Ovary (tissue), 9 donors: ENCODE results near the gene TIMM13. TPM values are rescaled to one million over a fixed set of nuclear protein-coding genes. Genes with fewer than 3 reads are reported as not detected.

Experiments used
- DNase-seq, 5 donors: peaks; one replicate each; pipeline ENCODE4 v3.0.0-alpha.2; 2019 to 2020
- H3K27ac ChIP-seq, 2 donors: fragments of 200-600 bp; one replicate each; pipeline versions ENCODE4 v1.5.1 to v1.8.0; 2019 to 2022
- H3K27me3 ChIP-seq: fragments of 200-600 bp; one replicate; pipeline ENCODE4 v1.8.0; 2022
- H3K36me3 ChIP-seq: fragments of 200-600 bp; sonication (generic); one replicate; pipeline ENCODE4 v1.5.1; 2019
- H3K4me1 ChIP-seq: one replicate; pipeline ENCODE4 v1.8.1; 2013; ENCODE audit warnings: mild to moderate bottlenecking, moderate library complexity; ENCODE audit not compliant: insufficient read depth
- H3K4me3 ChIP-seq: fragments of 200-600 bp; sonication (generic); one replicate; pipeline ENCODE4 v1.5.1; 2017
- H3K9me3 ChIP-seq, 2 donors: fragments of 200-600 bp in 1 of 2; sonication (generic) in 1 of 2; one replicate each; pipeline versions ENCODE4 v1.5.1 to v1.8.1; 2013 to 2019; ENCODE audit warnings: mild to moderate bottlenecking in 1 of 2, moderate library complexity in 1 of 2
- EP300 ChIP-seq: sonication (generic); formaldehyde crosslinking; IDR thresholded peaks from one replicate; pipeline ENCODE4 v1.6.1; 2017; ENCODE audit warnings: antibody characterized with exemption
- POLR2A ChIP-seq: fragments of 450-650 bp; IDR thresholded peaks from one replicate; pipeline ENCODE4 v1.6.1; 2017; ENCODE audit warnings: antibody characterized with exemption, mild to moderate bottlenecking, moderate library complexity
- WGBS, 3 donors: extraction: QIAGEN DNeasy Blood & Tissue Kit in 1 of 3; methylation state at CpG; one replicate each; pipeline versions ENCODE4 v1.1.5 to v1.1.7; 2013 to 2017; 5-methylcytosine and 5-hydroxymethylcytosine counted together
- intact Hi-C, 4 donors: fragments of 100-400 bp; cut with DNase I; formaldehyde crosslinking; loops; one replicate each; pipeline versions ENCODE4 v1.11.0 to v1.15.1; 2022 to 2023
- polyA plus RNA-seq, 2 donors: library from polyadenylated mRNA; stranded (reverse); fragments of 200-250 nt in 1 of 2; fragments of 350-450 nt in 1 of 2; fragmentation: Illumina TruSeq in 1 of 2; extraction: RNeasy Lipid Tissue Mini Kit (QIAGEN cat#74804) in 1 of 2; gene quantifications; one replicate each; pipeline ENCODE4 v1.2.3, GENCODE V29; 2013 to 2014
- total RNA-seq, 7 donors: library from RNA; depleted of rRNA in 2 of 7; stranded (reverse); fragments of >200 nt in 2 of 7; fragmentation: NEBNext Ultra II Directional in 3 of 7; extraction: Animal tissue kit (Norgen Biotek cat#: 25700) in 3 of 7; gene quantifications; one replicate each; pipeline versions ENCODE4 v1.1.0 to v1.2.4, GENCODE V29; 2016 to 2023
- TF ChIP-seq, protein P1 (sequence below), 3 donors: fragments of 450-650 bp in 2 of 3; fragments of 200-600 bp in 1 of 3; IDR thresholded peaks; one replicate each; pipeline versions ENCODE4 v1.5.1 to v1.8.0; 2016 to 2022; ENCODE audit warnings: antibody characterized with exemption in 3 of 3, mild to moderate bottlenecking in 1 of 3
- donor health status: DM: no; HTN: no; CAD: no; lungs with moderate emphysema.
- donor health status: DM: no; HTN: no; CAD: no.
- donor health status: Bipolar disorder and iron deficiency.
- donor health status: DM: yes; HTN: yes; CAD: no.
- donor health status: DM: no; HTN: no; CAD: no.
- donor health status: DM: yes; HTN: yes; CAD: no.

Gene TIMM13
- total and polyA plus RNA-seq, 9 donors: 2.7 to 72.3 (median 49.7) TPM

GRCh38 chr19:2440515-2440914 is 13.1 kb upstream of the TIMM13 start:
- Histone ChIP-seq H3K27me3 (no peaks in the 10 kb centered on the region), H3K36me3 (no peaks in the 10 kb centered on the region), H3K4me3 (no peak overlapping the region), H3K4me1 (no peaks in the 10 kb centered on the region), H3K9me3 (no peaks in the 10 kb centered on the region), H3K27ac (no peak overlapping the region)
- intact Hi-C loops: no loop called here
- DNase-seq: no peak
- no peak for TF ChIP-seq EP300
- TF ChIP-seq, protein P1, sequence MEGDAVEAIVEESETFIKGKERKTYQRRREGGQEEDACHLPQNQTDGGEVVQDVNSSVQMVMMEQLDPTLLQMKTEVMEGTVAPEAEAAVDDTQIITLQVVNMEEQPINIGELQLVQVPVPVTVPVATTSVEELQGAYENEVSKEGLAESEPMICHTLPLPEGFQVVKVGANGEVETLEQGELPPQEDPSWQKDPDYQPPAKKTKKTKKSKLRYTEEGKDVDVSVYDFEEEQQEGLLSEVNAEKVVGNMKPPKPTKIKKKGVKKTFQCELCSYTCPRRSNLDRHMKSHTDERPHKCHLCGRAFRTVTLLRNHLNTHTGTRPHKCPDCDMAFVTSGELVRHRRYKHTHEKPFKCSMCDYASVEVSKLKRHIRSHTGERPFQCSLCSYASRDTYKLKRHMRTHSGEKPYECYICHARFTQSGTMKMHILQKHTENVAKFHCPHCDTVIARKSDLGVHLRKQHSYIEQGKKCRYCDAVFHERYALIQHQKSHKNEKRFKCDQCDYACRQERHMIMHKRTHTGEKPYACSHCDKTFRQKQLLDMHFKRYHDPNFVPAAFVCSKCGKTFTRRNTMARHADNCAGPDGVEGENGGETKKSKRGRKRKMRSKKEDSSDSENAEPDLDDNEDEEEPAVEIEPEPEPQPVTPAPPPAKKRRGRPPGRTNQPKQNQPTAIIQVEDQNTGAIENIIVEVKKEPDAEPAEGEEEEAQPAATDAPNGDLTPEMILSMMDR (IDR thresholded peaks at IDR 0.05): no peak
- TF ChIP-seq POLR2A: no peak
- 97 to 100% (median 97%) methylated on average over 1 of the region's 1 CpG for WGBS, 3 donors

DNA sequence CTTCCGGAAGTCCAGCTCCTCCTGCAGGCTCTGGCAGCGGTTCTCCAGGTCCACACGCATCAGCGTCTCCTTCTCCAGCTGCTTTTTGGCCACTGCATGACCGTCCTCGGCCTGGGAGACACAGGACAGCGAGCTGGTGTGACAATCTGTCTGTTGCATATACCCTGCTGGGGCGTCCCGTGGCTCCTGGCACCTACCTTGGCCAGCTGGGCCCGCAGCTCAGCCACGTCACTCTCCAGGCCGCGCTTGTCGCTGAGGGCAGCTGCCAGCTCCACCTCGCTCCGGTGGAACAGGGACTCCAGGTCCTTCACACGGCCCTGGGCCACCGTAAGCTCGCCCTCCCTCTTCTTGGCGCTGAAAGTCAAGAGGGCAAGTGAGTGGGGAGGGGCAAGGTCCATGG is 10.8 kb upstream of the TIMM13 start:
- peak in 1 of 5 donors; percentile 17 for DNase-seq
- Histone ChIP-seq H3K27me3 (no peaks in the 10 kb centered on the region), H3K4me3 (no peak overlapping the region), H3K27ac (no peak overlapping the region), H3K9me3 (no peaks in the 10 kb centered on the region), H3K4me1 (no peaks in the 10 kb centered on the region), H3K36me3 (no peaks in the 10 kb centered on the region)
- 91 to 92% (median 92%) methylated on average over 20 of the region's 20 CpGs for WGBS, 3 donors
- no peak for TF ChIP-seq EP300
- TF ChIP-seq, protein P1 (IDR thresholded peaks at IDR 0.05): no peak
- TF ChIP-seq POLR2A: no peak
- intact Hi-C loops: no loop called here

- Histone ChIP-seq H3K27ac (no peak overlapping the region), H3K36me3 (no peaks in the 10 kb centered on the region), H3K9me3 (no peaks in the 10 kb centered on the region), H3K27me3 (no peaks in the 10 kb centered on the region), H3K4me1 (no peaks in the 10 kb centered on the region), H3K4me3 (no peak overlapping the region)
- TF ChIP-seq, protein P1 (IDR thresholded peaks at IDR 0.05): no peak
- TF ChIP-seq EP300 (no peak), POLR2A (no peak)
- no peak for DNase-seq
- intact Hi-C loops: no loop called here
- 95 to 98% (median 96%) methylated on average over 15 of the region's 15 CpGs for WGBS, 3 donors
Measured at GRCh38 chr19:2436926-2437325, 9.5 kb upstream of the TIMM13 start.

DNA sequence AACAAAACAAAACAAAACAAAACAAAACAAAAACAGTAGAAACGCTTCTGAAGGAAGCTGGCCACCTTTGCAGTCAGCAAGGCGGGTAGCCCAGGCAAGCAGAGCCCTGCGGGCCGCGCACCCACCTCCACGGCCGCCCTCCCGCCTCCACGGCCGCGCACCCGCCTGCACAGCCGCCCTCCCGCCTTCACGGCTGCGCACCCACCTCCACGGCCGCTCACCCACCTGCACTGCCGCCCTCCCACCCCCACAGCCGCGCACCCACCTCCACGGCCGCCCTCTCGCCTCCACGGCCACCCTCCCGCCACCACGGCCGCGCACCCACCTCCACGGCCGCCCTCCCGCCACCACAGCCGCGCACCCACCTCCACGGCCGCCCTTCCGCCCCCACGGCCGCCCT is 9.0 kb upstream of the TIMM13 start:
- Histone ChIP-seq H3K27me3 (no peaks in the 10 kb centered on the region), H3K27ac (no peak overlapping the region), H3K4me3 (no peak overlapping the region), H3K9me3 (no peaks in the 10 kb centered on the region), H3K4me1 (no peaks in the 10 kb centered on the region), H3K36me3 (no peaks in the 10 kb centered on the region)
- intact Hi-C loops: no loop called here
- no peak for DNase-seq
- TF ChIP-seq POLR2A (no peak), EP300 (no peak)
- TF ChIP-seq, protein P1 (IDR thresholded peaks at IDR 0.05): no peak
- WGBS, 3 donors: 92 to 95% (median 94%) methylated on average over 34 to 39 of the region's 39 CpGs
